ENCODE measurements around the gene FSTL5. TPM values are rescaled to one million over a fixed set of nuclear protein-coding genes. Genes with fewer than 3 reads are reported as not detected.
A peak's percentile ranks its signal among the peaks of the same experiment; 100 is the strongest.

Gene FSTL5
- total and polyA plus RNA-seq, 2 donors (not counting 3 experiments of a cell fraction or from before 2014, with no cell fraction given) = 1.3 to 1.9 TPM

GRCh38 chr4:161642708-161643107 is 521.1 kb downstream of the FSTL5 start:
- Histone ChIP-seq H3K4me2 (ENCODE audit: insufficient read depth, low read length) (peak overlapping the region; percentile 45), H3K36me3 (ENCODE audit: control insufficient read depth in 2 of 2, extremely low read depth in 1 of 2, insufficient read depth in 2 of 2, low read length in 2 of 2) (no peaks in the 10 kb centered on the region), H3K27me3 (ENCODE audit: control insufficient read depth in 2 of 2, insufficient read depth in 2 of 2, low read length in 2 of 2) (no peaks in the 10 kb centered on the region), H3K27ac (ENCODE audit: insufficient read depth, low read depth, low read length) (no peak overlapping the region), H4K20me1 (replicated peaks; ENCODE audit: control insufficient read depth, extremely low read depth, insufficient read depth, low read length) (no peaks in the 10 kb centered on the region), H3K79me2 (ENCODE audit: control insufficient read depth, insufficient read depth, low read length) (no peaks in the 10 kb centered on the region), H2AFZ (ENCODE audit: low read depth, low read length) (peak overlapping the region; percentile 85), H3K9me1 (replicated peaks; ENCODE audit: control insufficient read depth, extremely low read depth, insufficient read depth, low read length) (no peaks in the 10 kb centered on the region), H3K9ac (replicated peaks; ENCODE audit: extremely low read depth, insufficient read depth, low read length) (peak overlapping the region; percentile 4), H3K4me1 (ENCODE audit: control insufficient read depth, extremely low read depth, insufficient read depth, low read length) (peaks cover 8% of the 10 kb centered on the region), H3K4me3 (replicated peaks in 1 of 3; ENCODE audit: insufficient read depth in 1 of 3, low read depth in 1 of 3, low read length in 3 of 3) (peak overlapping the region in 1 of 3 experiments; percentile 54), H3K9me3 (replicated peaks; ENCODE audit: control insufficient read depth, insufficient read depth, low read length) (no peaks in the 10 kb centered on the region)
- ChIA-PET CTCF (interaction anchor here (0.6 to 2.1 kb wide), 18 partner anchors 9 to 526 kb away, joined by 3 to 8 read pairs (median 4); partner anchors contain the start of gene FSTL5), POLR2A (no interaction called here)
- no TSS peak for BruUV-seq (replicated peaks)
- TF ChIP-seq, protein P1, sequence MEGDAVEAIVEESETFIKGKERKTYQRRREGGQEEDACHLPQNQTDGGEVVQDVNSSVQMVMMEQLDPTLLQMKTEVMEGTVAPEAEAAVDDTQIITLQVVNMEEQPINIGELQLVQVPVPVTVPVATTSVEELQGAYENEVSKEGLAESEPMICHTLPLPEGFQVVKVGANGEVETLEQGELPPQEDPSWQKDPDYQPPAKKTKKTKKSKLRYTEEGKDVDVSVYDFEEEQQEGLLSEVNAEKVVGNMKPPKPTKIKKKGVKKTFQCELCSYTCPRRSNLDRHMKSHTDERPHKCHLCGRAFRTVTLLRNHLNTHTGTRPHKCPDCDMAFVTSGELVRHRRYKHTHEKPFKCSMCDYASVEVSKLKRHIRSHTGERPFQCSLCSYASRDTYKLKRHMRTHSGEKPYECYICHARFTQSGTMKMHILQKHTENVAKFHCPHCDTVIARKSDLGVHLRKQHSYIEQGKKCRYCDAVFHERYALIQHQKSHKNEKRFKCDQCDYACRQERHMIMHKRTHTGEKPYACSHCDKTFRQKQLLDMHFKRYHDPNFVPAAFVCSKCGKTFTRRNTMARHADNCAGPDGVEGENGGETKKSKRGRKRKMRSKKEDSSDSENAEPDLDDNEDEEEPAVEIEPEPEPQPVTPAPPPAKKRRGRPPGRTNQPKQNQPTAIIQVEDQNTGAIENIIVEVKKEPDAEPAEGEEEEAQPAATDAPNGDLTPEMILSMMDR (IDR thresholded peaks at IDR 0.05; ENCODE audit: extremely low read depth in 1 of 2, insufficient read depth in 1 of 2, low read depth in 1 of 2, low read length in 2 of 2) = peak in 1 of 2 donors; percentile 10
- no peak for TF ChIP-seq GATA2 (IDR thresholded peaks at IDR 0.05; ENCODE audit: insufficient read depth, insufficient read length, low read depth, low read length)
- peak; percentile 33 for FAIRE-seq
- dilution Hi-C loops (cut with MboI; ENCODE audit: extremely low pct_ligation_motif_present, low sequenced_read_pairs) (no loop called here), intact Hi-C loops (cut with micrococcal nuclease) (loop anchor here (2.0 to 5.0 kb wide), 4 partner anchors 76 to 525 kb away; no protein-coding TSS in a partner anchor)
- peak; percentile 67 for DNase-seq (ENCODE audit: low read depth, low spot score)

- Histone ChIP-seq H3K79me2 (ENCODE audit: control insufficient read depth, insufficient read depth, low read length) (no peaks in the 10 kb centered on the region), H3K4me1 (ENCODE audit: control insufficient read depth, extremely low read depth, insufficient read depth, low read length) (no peaks in the 10 kb centered on the region), H4K20me1 (replicated peaks; ENCODE audit: control insufficient read depth, extremely low read depth, insufficient read depth, low read length) (no peaks in the 10 kb centered on the region), H3K4me2 (ENCODE audit: insufficient read depth, low read length) (no peak overlapping the region), H3K27me3 (ENCODE audit: control insufficient read depth in 2 of 2, insufficient read depth in 2 of 2, low read length in 2 of 2) (no peaks in the 10 kb centered on the region), H3K9ac (replicated peaks; ENCODE audit: extremely low read depth, insufficient read depth, low read length) (no peak overlapping the region), H3K36me3 (ENCODE audit: control insufficient read depth in 2 of 2, extremely low read depth in 1 of 2, insufficient read depth in 2 of 2, low read length in 2 of 2) (no peaks in the 10 kb centered on the region), H2AFZ (ENCODE audit: low read depth, low read length) (peak overlapping the region; percentile 4), H3K27ac (ENCODE audit: insufficient read depth, low read depth, low read length) (no peak overlapping the region), H3K9me3 (replicated peaks; ENCODE audit: control insufficient read depth, insufficient read depth, low read length) (no peaks in the 10 kb centered on the region), H3K9me1 (replicated peaks; ENCODE audit: control insufficient read depth, extremely low read depth, insufficient read depth, low read length) (no peaks in the 10 kb centered on the region), H3K4me3 (replicated peaks in 1 of 3; ENCODE audit: insufficient read depth in 1 of 3, low read depth in 1 of 3, low read length in 3 of 3) (no peak overlapping the region)
- CTCF ChIA-PET = interaction anchor here (1.2 kb wide), 1 partner anchor 22 kb away, joined by 4 read pairs; no protein-coding TSS in a partner anchor
- no peak for FAIRE-seq
- intact Hi-C loops (cut with micrococcal nuclease) (no loop called here), dilution Hi-C loops (cut with MboI; ENCODE audit: extremely low pct_ligation_motif_present, low sequenced_read_pairs) (no loop called here)
- POLR2A ChIA-PET = no interaction called here
- TF ChIP-seq GATA2 (IDR thresholded peaks at IDR 0.05; ENCODE audit: insufficient read depth, insufficient read length, low read depth, low read length) (no peak), MYC (IDR thresholded peaks at IDR 0.05; ENCODE audit: low read depth, low read length) (no peak), POLR2AphosphoS5 (IDR thresholded peaks at IDR 0.05; ENCODE audit: insufficient read depth, low read depth, low read length) (no peak), JUN (IDR thresholded peaks at IDR 0.05; ENCODE audit: borderline replicate concordance, insufficient read depth, insufficient read length, low read depth) (no peak), POLR2A (IDR thresholded peaks at IDR 0.05; ENCODE audit: low read depth, low read length) (no peak), FOS (IDR thresholded peaks at IDR 0.05; ENCODE audit: borderline replicate concordance, insufficient read depth, low read length) (no peak), EZH2 (IDR thresholded peaks at IDR 0.05; ENCODE audit: borderline replicate concordance, low read depth, low read length, severe bottlenecking) (no peak)
- TF ChIP-seq, protein P2, sequence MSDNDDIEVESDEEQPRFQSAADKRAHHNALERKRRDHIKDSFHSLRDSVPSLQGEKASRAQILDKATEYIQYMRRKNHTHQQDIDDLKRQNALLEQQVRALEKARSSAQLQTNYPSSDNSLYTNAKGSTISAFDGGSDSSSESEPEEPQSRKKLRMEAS (IDR thresholded peaks at IDR 0.05; ENCODE audit: insufficient read depth, insufficient read length) = no peak
- TF ChIP-seq, protein P1 (IDR thresholded peaks at IDR 0.05; ENCODE audit: extremely low read depth in 1 of 2, insufficient read depth in 1 of 2, low read depth in 1 of 2, low read length in 2 of 2) = no peak
- no TSS peak for BruUV-seq (replicated peaks)
- DNase-seq (ENCODE audit: low read depth, low spot score) = peak; percentile 18
Observed at GRCh38 chr4:161629694-161630441, 533.9 kb downstream of the FSTL5 start.

Data from endothelial cell of umbilical vein (primary cell).